ENCODE data around the gene SNAP91. TPM values are rescaled to one million over a fixed set of nuclear protein-coding genes. Genes with fewer than 3 reads are reported as not detected.

Gene SNAP91
- total RNA-seq, 1 donor from 2014 or later, result 5.5 TPM

DNA sequence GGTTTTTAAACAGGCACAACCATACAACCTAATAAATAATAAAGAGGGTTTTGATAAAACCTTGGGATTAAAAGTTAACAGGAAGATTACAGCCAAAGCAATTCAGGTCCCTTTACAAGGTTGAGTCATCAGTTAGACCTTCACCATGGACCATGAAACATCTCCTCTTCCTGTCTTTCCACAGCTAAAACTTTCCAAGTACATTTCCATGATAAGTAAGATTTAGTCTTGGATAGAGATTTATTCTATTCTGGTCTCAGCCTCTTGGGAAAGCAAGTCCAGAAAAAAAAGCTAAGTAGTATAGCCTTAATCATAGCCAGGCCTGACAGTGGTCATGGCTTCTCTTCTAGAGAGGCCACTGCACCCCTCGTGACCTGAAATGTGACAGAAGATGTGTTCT, 199.5 kb downstream of the SNAP91 start:
- no peak for DNase-seq (ENCODE audit: missing footprints)
- ATAC-seq, result no peak
- intact Hi-C loops (cut with DNase I), result no loop called here

GRCh38 chr6:83505356-83505755, 203.5 kb downstream of the SNAP91 start:
- intact Hi-C loops (cut with DNase I), result no loop called here
- ATAC-seq (peak; percentile 72), DNase-seq (ENCODE audit: missing footprints) (no peak)

Other genes starting within 250 kb of the SNAP91 start
- not detected for gene PRSS35, start 196.6 kb downstream of the SNAP91 start, total RNA-seq
- not detected for gene RIPPLY2, start 144.3 kb upstream of the SNAP91 start, total RNA-seq
- 15.9 TPM for gene CYB5R4, start 150.6 kb upstream of the SNAP91 start, total RNA-seq